ENCODE measurements around the gene SGO2.

Gene SGO2

DNA sequence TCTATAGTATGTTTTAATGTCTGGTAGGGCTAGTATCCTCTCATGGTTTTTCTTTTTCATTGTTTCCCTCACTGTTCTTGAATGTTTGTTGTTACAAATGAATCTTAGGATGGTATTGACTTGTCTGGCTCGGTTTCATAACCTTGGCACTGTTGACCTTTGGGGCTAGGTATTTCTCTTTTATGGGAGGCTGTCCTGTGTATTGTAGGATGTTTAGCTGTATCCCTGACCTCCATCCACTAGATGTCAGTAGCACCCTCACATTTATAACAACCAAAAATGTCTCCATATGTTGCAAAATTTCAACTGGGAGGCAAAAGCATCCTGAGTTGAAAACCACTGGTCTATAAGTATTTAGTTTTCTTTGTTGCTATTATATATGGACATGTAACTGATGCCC lies 52.8 kb downstream of the SGO2 start:
- Histone ChIP-seq H3K9ac (ENCODE audit: insufficient read length) (no peak overlapping the region), H3K27ac (no peak overlapping the region), H3K4me3 (no peak overlapping the region), H3K9me3 (ENCODE audit: low read depth, low read length) (no peaks in the 10 kb centered on the region), H3K36me3 (ENCODE audit: insufficient read depth, low read length) (peaks cover 10% of the 10 kb centered on the region)
- TF ChIP-seq FOXP2 (optimal IDR thresholded peaks at IDR 0.05; ENCODE audit: control extremely low read depth, extremely low read length, insufficient read depth), result no peak
- no peak for TF ChIP-seq EZH2 (IDR thresholded peaks at IDR 0.05)
- TF ChIP-seq POLR2AphosphoS5 (IDR thresholded peaks at IDR 0.05; ENCODE audit: borderline replicate concordance, low read depth, low read length), result no peak
- no peak for DNase-seq (ENCODE audit: low read depth, low spot score)

DNA sequence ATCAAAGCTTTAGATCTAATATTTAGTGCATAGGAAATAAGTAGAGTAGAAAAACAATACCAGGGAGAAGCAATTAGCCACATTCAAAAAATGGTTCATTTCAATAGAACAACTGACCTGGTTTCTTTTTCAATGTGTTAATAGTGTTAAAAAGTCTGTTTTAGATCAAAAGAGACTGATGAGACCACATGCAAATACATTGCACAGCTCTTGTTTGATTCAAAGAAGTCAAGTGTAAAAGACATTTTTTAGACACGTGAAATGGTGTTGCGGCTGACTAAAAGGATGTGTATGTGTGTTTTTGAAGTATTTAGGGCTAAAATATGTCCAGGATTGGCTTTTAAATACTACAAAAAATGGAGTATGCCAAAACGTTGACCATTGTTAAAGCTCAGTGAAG lies 58.6 kb downstream of the SGO2 start:
- H3K36me3 ChIP-seq (ENCODE audit: insufficient read depth, low read length), result no peaks in the 10 kb centered on the region
- no peak overlapping the region for H3K27ac ChIP-seq
- no peak for TF ChIP-seq POLR2AphosphoS5 (IDR thresholded peaks at IDR 0.05; ENCODE audit: borderline replicate concordance, low read depth, low read length)
- TF ChIP-seq EZH2 (IDR thresholded peaks at IDR 0.05), result no peak
- no peak for TF ChIP-seq FOXP2 (optimal IDR thresholded peaks at IDR 0.05; ENCODE audit: control extremely low read depth, extremely low read length, insufficient read depth)
- H3K9me3 ChIP-seq (ENCODE audit: low read depth, low read length), result no peaks in the 10 kb centered on the region
- no peak overlapping the region for H3K9ac ChIP-seq (ENCODE audit: insufficient read length)
- DNase-seq (ENCODE audit: low read depth, low spot score), result no peak
- H3K4me3 ChIP-seq, result no peak overlapping the region

DNA sequence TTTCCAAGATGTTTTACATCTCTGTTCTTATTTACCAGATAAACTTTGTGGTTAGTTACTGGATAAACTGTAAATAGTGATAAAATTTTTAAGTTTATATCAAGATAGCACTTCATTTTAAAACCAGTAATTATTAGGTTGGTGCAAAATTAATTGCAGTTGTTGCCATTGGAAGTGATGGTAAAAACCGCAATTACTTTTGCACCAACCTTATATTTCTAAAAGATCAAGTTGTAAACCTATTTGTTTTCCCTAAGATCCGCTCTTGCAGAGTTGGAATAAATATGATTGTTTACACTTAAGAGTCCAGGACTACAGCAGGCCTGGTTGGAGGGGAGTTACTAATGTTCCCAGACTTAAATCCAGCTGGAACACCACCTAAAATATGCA lies 59.3 kb downstream of the SGO2 start:
- no peak overlapping the region for H3K9ac ChIP-seq (ENCODE audit: insufficient read length)
- no peak overlapping the region for H3K27ac ChIP-seq
- H3K9me3 ChIP-seq (ENCODE audit: low read depth, low read length), result no peaks in the 10 kb centered on the region
- DNase-seq (ENCODE audit: low read depth, low spot score), result no peak
- no peak for TF ChIP-seq FOXP2 (optimal IDR thresholded peaks at IDR 0.05; ENCODE audit: control extremely low read depth, extremely low read length, insufficient read depth)
- no peak for TF ChIP-seq EZH2 (IDR thresholded peaks at IDR 0.05)
- no peak for TF ChIP-seq POLR2AphosphoS5 (IDR thresholded peaks at IDR 0.05; ENCODE audit: borderline replicate concordance, low read depth, low read length)
- H3K4me3 ChIP-seq, result no peak overlapping the region
- H3K36me3 ChIP-seq (ENCODE audit: insufficient read depth, low read length), result no peaks in the 10 kb centered on the region

DNA sequence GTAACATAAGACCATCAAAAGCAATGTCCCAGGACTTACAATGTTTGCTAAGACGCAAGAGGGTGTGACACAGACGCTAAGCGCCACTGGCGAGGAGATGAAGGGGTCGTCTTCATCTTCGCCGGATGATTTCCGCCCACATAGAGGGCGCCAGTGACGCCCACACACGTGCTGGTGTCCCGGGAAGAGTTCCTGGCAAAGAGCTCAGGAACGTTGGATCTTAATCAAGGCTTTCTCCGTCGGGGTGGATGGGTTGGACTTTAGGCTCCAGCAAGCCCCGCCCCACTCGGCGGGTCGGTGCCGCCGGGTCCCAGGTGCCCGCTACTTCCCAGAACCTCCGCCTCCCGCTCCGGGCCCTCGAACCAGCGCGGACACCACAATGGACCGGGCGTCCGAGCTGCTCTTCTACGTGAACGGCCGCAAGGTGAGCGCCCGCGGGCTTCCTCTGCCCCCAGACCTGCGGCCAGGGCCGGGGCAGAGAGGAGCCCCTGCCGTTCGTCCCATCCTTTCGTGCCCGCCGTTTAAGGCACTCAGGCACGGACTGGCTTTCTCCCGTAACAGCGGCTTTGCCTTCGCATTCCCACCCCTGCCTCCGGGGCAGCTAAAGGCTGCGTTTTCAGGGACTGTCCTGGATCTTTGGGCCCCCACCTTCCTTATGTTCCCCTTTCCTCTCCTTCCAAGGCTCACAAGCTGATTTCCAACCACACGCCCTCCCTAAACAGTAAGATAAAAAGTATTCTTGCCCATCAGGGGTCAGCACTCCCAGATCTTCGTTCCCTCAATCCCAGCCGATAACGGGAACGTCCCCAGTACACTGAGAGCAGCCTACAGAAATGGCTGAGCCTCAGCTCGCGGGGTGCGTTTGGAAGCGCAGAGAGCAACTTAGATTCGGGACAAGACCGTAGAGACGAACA lies 60.0 kb downstream of the SGO2 start, which contains the start of gene AOX1:
TSS of gene AOX1 (plus strand) at position 285 of the 914 bp plus-strand sequence. CDS start at position 380, 95 bp downstream.
- no peak within 1 kb of the TSS for H3K27ac ChIP-seq
- no peak for DNase-seq (ENCODE audit: low read depth, low spot score)
- H3K4me3 ChIP-seq, result no peak within 1 kb of the TSS
- no peak for TF ChIP-seq POLR2AphosphoS5 (IDR thresholded peaks at IDR 0.05; ENCODE audit: borderline replicate concordance, low read depth, low read length)
- TF ChIP-seq EZH2 (IDR thresholded peaks at IDR 0.05), result no peak
- no peak for TF ChIP-seq FOXP2 (optimal IDR thresholded peaks at IDR 0.05; ENCODE audit: control extremely low read depth, extremely low read length, insufficient read depth)
- H3K9ac ChIP-seq (ENCODE audit: insufficient read length), result no peak within 1 kb of the TSS
- H3K9me3 ChIP-seq (ENCODE audit: low read depth, low read length), result no peaks in the 10 kb centered on the region
- no peaks in the 10 kb centered on the region for H3K36me3 ChIP-seq (ENCODE audit: insufficient read depth, low read length)

DNA sequence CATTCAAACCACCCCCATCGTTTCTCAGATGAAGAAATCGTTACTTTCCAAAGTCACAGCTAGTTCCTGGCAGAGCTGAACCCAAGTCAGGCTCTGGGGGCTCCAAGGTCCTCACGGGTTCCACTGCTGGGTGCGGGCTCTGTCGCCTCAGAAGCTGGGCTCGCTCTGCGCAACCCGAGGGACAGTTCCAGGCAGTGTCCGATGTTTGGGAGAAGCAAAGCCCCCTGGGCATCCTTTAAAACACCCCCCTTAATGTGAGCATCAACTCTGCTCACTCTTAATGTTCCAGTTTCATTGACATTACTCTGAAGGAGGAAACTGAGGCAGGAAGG lies 60.6 kb downstream of the SGO2 start:
- no peaks in the 10 kb centered on the region for H3K36me3 ChIP-seq (ENCODE audit: insufficient read depth, low read length)
- TF ChIP-seq POLR2AphosphoS5 (IDR thresholded peaks at IDR 0.05; ENCODE audit: borderline replicate concordance, low read depth, low read length) (no peak), FOXP2 (optimal IDR thresholded peaks at IDR 0.05; ENCODE audit: control extremely low read depth, extremely low read length, insufficient read depth) (no peak), EZH2 (IDR thresholded peaks at IDR 0.05) (no peak)
- no peak overlapping the region for H3K4me3 ChIP-seq
- H3K9me3 ChIP-seq (ENCODE audit: low read depth, low read length), result no peaks in the 10 kb centered on the region
- DNase-seq (ENCODE audit: low read depth, low spot score), result no peak
- no peak overlapping the region for H3K27ac ChIP-seq
- no peak overlapping the region for H3K9ac ChIP-seq (ENCODE audit: insufficient read length)

DNA sequence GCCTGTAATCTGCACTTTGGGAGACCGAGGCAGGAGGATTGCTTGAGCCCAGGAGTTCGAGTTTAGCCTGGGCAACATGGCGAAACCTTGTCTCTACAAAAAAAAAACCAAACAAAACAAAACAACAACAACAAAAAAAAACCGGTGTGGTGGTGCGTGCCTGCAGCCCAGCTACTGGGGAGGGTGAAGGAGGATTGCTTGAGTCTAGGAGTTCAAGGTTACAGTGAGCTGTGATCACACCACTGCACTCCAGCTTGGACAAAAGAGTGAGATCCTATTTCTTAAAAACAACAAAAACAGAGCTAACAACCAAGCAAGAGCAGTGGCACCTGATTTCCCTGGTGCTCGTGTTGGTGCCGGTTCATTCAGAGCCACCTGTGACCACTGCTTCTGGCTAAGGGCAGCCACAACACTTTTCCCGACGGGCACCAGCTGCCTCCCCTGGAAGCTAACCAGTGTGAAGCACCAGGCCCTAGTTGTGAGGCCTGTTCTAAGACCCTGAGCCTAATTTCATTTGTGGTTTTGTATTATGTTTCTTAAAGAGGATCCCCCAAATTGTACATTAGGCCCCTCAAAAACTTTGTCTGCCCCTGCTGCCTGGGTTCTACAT lies 61.1 kb downstream of the SGO2 start:
- no peak for TF ChIP-seq POLR2AphosphoS5 (IDR thresholded peaks at IDR 0.05; ENCODE audit: borderline replicate concordance, low read depth, low read length)
- Histone ChIP-seq H3K27ac (no peak overlapping the region), H3K9me3 (ENCODE audit: low read depth, low read length) (no peaks in the 10 kb centered on the region), H3K36me3 (ENCODE audit: insufficient read depth, low read length) (no peaks in the 10 kb centered on the region), H3K9ac (ENCODE audit: insufficient read length) (no peak overlapping the region), H3K4me3 (no peak overlapping the region)
- DNase-seq (ENCODE audit: low read depth, low spot score), result no peak

DNA sequence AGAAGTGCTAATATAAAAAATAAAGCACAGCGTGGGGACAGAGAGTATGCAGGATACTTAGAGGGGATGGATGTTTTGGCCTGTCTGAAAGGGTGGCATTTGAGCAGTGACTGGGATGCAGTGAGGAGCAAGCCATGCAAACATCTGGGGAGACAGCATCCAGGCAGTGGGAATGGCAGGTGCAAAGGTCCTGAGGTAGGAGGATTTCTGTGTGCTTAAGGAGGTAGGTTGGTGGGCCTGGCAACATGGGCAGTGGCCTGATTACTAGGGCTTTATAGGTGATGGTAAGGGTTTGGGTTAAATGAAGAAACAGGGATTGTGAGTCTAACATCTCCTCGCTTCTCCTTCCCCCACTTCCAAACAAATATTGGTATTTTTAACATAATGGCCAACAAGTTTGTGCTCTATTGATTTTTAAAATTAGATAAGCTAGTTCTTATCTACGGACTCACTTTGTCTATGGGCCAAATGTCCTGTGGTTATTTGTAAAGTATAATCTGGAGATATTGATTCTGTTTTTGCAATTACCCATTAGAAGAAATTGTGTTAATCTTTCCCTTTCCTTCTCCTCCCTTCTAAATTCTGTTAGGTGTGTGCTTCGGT lies 62.2 kb downstream of the SGO2 start:
- H3K36me3 ChIP-seq (ENCODE audit: insufficient read depth, low read length), result no peaks in the 10 kb centered on the region
- no peak overlapping the region for H3K27ac ChIP-seq
- no peak for TF ChIP-seq FOXP2 (optimal IDR thresholded peaks at IDR 0.05; ENCODE audit: control extremely low read depth, extremely low read length, insufficient read depth)
- no peak for TF ChIP-seq POLR2AphosphoS5 (IDR thresholded peaks at IDR 0.05; ENCODE audit: borderline replicate concordance, low read depth, low read length)
- TF ChIP-seq EZH2 (IDR thresholded peaks at IDR 0.05), result no peak
- no peak overlapping the region for H3K9ac ChIP-seq (ENCODE audit: insufficient read length)
- H3K9me3 ChIP-seq (ENCODE audit: low read depth, low read length), result no peaks in the 10 kb centered on the region
- DNase-seq (ENCODE audit: low read depth, low spot score), result no peak
- no peak overlapping the region for H3K4me3 ChIP-seq

DNA sequence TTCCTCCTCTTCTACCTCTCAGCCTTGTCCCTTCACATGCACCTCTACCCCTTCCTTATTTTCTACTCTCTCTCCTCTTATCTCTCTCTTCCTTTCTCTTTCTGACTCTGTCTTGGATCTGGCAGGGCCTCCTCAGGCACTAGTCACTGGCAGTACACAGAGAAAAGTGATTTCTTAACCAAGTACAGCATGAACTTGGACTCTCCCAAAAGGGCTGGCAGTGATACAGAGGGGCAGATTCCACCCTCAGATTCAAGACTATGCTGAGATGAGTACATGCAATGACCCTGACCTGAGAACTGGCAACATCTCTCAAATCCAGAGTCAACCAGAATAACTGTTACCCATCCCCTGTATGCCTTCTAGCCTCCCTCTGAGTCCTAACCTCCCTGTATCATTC lies 64.1 kb downstream of the SGO2 start:
- no peak for DNase-seq (ENCODE audit: low read depth, low spot score)
- TF ChIP-seq POLR2AphosphoS5 (IDR thresholded peaks at IDR 0.05; ENCODE audit: borderline replicate concordance, low read depth, low read length) (no peak), FOXP2 (optimal IDR thresholded peaks at IDR 0.05; ENCODE audit: control extremely low read depth, extremely low read length, insufficient read depth) (no peak), EZH2 (IDR thresholded peaks at IDR 0.05) (no peak)
- Histone ChIP-seq H3K27ac (no peak overlapping the region), H3K36me3 (ENCODE audit: insufficient read depth, low read length) (no peaks in the 10 kb centered on the region), H3K9ac (ENCODE audit: insufficient read length) (no peak overlapping the region), H3K9me3 (ENCODE audit: low read depth, low read length) (no peaks in the 10 kb centered on the region), H3K4me3 (no peak overlapping the region)

Measured in SK-N-MC (cell line).